GM18505 (cell line): Measurements from ENCODE around the gene ENPP5.

ENCODE experiments used
- ATAC-seq: cut with Tn5 transposase; IDR thresholded peaks from one replicate; pipeline ENCODE4 v1.9.1; 2021; ENCODE audit not compliant: unreplicated experiment
- POLR2A ChIP-seq: IDR thresholded peaks from 4 replicates; pipeline ENCODE4 v1.6.1; 2011; ENCODE audit warnings: borderline replicate concordance; ENCODE audit not compliant: insufficient read depth, insufficient read length; ENCODE audit errors: extremely low read depth

The ENPP5 gene

DNA sequence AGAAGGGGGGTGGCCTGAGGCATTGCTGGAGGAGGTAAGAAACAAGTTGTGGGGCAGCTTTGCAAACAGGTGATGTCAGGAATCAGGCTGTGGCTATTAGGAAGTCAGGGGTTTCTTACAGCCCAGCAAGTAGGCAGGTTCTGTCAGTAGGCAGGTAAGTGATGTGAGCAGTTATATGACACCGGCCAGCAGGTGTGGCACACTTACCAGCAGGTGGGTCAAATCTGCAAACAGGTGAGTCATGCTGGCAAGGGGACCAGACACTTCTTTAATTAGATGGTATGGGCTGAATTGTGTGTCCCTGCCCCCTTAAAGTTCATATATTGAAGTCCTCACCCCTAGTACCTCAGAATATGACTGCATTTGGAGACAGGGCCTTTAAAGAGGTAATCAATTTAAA, 57.4 kb downstream of the ENPP5 start:
- TF ChIP-seq POLR2A: no peak

More for the DNA sequence above, 57.4 kb downstream of the ENPP5 start:
- ATAC-seq: no peak
